ENCODE measurements around the gene GYS1. TPM values are rescaled to one million over a fixed set of nuclear protein-coding genes. Genes with fewer than 3 reads are reported as not detected.

Gene GYS1
- total RNA-seq, 4 donors from 2014 or later: 33.3 to 39.3 (median 37.3) TPM

DNA sequence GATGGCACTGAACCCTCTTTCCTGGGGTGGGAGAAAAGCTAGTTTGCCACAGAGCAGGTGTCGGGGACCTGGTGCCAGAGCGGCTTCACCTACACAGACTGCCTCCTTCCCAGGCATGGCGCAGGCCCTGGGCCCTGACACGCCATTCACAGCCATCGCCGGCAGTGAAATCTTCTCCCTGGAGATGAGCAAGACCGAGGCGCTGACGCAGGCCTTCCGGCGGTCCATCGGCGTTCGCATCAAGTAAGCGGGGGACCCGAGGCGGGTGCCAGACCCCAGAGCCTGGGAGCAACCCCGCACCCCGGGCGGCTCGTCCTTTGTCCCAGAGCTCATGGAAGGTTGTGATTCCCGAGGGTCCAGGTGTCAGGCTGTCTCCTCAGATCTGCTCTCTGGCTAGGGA, 13.8 kb upstream of the GYS1 start:
- Histone ChIP-seq H3K36me3 (peaks cover 55 to 99% (median 92%) of the 10 kb centered on the region in 4 donors), H3K4me3 (no peak overlapping the region), H3K4me1 (no peaks in the 10 kb centered on the region), H3K27me3 (no peaks in the 10 kb centered on the region), H3K27ac (replicated peaks in 1 of 4) (no peak overlapping the region), H3K9me3 (no peaks in the 10 kb centered on the region)
- 95% methylated on average over 14 of the region's 22 CpGs for WGBS
- no peak for TF ChIP-seq EP300 (IDR thresholded peaks at IDR 0.05)
- TF ChIP-seq POLR2AphosphoS5 (IDR thresholded peaks at IDR 0.05): no peak
- no peak for TF ChIP-seq POLR2A (IDR thresholded peaks at IDR 0.05; ENCODE audit: low read depth)
- TF ChIP-seq, protein P1, sequence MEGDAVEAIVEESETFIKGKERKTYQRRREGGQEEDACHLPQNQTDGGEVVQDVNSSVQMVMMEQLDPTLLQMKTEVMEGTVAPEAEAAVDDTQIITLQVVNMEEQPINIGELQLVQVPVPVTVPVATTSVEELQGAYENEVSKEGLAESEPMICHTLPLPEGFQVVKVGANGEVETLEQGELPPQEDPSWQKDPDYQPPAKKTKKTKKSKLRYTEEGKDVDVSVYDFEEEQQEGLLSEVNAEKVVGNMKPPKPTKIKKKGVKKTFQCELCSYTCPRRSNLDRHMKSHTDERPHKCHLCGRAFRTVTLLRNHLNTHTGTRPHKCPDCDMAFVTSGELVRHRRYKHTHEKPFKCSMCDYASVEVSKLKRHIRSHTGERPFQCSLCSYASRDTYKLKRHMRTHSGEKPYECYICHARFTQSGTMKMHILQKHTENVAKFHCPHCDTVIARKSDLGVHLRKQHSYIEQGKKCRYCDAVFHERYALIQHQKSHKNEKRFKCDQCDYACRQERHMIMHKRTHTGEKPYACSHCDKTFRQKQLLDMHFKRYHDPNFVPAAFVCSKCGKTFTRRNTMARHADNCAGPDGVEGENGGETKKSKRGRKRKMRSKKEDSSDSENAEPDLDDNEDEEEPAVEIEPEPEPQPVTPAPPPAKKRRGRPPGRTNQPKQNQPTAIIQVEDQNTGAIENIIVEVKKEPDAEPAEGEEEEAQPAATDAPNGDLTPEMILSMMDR (IDR thresholded peaks at IDR 0.05): no peak
- DNase-seq (ENCODE audit: extremely low spot score): no peak
- intact Hi-C loops (cut with DNase I): no loop called here

DNA sequence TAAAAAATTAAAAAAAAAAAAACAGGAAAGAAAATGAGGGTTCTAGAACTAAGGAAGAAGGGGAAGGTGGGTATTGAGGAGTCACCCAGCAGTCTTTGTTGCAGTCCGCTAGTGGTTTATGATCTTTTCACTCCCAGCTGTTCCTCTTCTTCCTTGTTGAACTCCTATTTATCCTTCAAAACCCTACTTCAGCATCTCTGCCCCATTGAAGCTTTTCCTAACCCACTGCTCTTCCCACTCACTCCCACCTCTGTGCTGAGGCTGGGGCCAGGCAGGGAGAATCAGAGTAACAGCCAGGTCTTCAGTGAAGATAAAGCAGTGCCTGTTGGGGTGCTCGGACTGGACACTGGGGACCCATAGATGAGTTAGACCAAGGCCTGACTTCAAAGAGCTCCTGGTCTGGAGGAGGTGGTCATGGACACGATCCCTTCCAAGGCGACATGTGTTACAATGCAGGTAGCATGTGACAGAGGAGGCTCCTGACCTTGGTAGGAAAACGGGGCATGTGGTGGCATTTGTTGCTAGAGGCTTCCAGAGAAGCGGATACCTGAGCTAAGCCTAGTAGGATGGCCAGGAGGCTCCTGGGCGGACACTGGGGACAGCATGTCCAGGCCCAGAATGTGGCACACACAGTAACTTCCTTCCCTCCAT, 12.0 kb upstream of the GYS1 start:
- no peaks in the 10 kb centered on the region for H3K27me3 ChIP-seq
- 92% methylated on average over 7 of the region's 7 CpGs for WGBS
- H3K4me3 ChIP-seq: no peak overlapping the region
- TF ChIP-seq POLR2A (IDR thresholded peaks at IDR 0.05; ENCODE audit: low read depth) (no peak), POLR2AphosphoS5 (IDR thresholded peaks at IDR 0.05) (no peak), EP300 (IDR thresholded peaks at IDR 0.05) (no peak)
- TF ChIP-seq, protein P1 (IDR thresholded peaks at IDR 0.05): no peak
- H3K36me3 ChIP-seq: peaks cover 44 to 92% (median 78%) of the 10 kb centered on the region in 4 donors
- intact Hi-C loops (cut with DNase I): no loop called here
- no peak overlapping the region for H3K27ac ChIP-seq (replicated peaks in 1 of 4)
- H3K4me1 ChIP-seq: no peaks in the 10 kb centered on the region
- H3K9me3 ChIP-seq: no peaks in the 10 kb centered on the region
- no peak for DNase-seq (ENCODE audit: extremely low spot score)

DNA sequence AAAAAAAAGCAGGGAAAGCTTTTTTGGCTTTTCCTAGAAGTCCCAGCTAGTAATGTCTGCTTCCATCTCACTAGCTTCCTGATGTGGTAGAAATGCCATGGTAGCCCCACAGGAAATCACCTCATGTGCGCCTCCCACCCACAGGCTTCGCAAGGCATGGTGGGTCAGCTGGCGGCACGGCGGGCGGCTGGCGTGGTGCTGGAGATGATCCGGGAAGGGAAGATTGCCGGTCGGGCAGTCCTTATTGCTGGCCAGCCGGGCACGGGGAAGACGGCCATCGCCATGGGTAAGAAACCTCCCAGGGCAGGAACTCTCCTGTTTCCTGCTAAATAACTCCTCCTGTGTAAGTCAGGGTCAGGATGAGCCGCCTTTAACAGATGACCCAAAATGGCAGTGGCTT, 11.0 kb upstream of the GYS1 start:
- no peak overlapping the region for H3K27ac ChIP-seq (replicated peaks in 1 of 4)
- H3K27me3 ChIP-seq: no peaks in the 10 kb centered on the region
- H3K4me1 ChIP-seq: peaks cover 0 to 6% (median 2%) of the 10 kb centered on the region in 4 donors
- H3K9me3 ChIP-seq: no peaks in the 10 kb centered on the region
- WGBS: 97% methylated on average over 15 of the region's 15 CpGs
- TF ChIP-seq, protein P1 (IDR thresholded peaks at IDR 0.05): no peak
- TF ChIP-seq POLR2A (IDR thresholded peaks at IDR 0.05; ENCODE audit: low read depth): no peak
- TF ChIP-seq POLR2AphosphoS5 (IDR thresholded peaks at IDR 0.05): no peak
- no peak for TF ChIP-seq EP300 (IDR thresholded peaks at IDR 0.05)
- peaks cover 35 to 83% (median 73%) of the 10 kb centered on the region in 4 donors for H3K36me3 ChIP-seq
- no peak for DNase-seq (ENCODE audit: extremely low spot score)
- no peak overlapping the region for H3K4me3 ChIP-seq
- intact Hi-C loops (cut with DNase I): no loop called here

DNA sequence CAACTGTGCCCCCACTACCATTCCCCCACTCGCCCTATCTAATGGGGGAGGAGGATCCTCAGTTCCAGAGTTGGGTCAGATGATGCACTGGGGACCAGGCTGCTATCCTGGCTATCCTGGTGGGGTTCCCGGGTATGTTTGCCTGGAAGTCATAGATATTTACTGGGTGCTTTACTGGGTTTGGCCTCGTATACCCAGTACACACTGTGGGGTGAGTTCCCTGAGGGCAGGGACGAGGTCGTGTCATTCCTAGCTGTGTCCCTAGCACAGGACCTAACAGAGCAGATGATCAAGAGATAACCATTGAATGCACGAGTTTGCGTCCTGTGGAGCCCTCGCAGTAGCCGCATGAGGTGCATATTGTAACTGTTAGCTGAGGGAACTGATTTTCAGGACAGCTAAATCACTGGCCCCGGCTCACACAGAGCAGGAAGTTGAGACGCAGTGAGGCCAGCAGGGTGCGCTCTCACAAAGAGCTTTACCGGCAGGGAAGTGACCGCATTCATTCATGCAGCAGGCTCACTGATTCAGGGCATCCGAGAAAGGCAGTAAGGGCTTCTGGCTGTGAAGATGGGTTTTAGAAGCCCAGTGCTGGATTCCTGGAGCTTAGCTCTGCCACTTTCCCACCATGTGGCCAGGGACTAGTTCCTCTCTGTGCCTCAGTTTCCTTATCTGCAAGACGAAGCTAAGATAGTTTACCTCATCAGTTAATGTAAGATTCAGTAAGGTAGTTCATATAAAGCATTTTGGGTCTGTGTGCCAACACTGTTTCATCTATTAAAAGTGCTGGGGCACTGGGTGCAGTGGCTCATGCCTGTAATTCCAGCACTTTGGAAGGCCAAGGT, 6.6 kb upstream of the GYS1 start:
- TF ChIP-seq, protein P1 (IDR thresholded peaks at IDR 0.05): peak; percentile 34 to 62 (median 38)
- TF ChIP-seq POLR2A (IDR thresholded peaks at IDR 0.05; ENCODE audit: low read depth): no peak
- no peak for TF ChIP-seq EP300 (IDR thresholded peaks at IDR 0.05)
- TF ChIP-seq POLR2AphosphoS5 (IDR thresholded peaks at IDR 0.05): no peak
- Histone ChIP-seq H3K4me3 (no peak overlapping the region), H3K4me1 (peaks cover 3 to 15% (median 11%) of the 10 kb centered on the region in 4 donors), H3K27ac (replicated peaks in 1 of 4) (no peak overlapping the region), H3K9me3 (no peaks in the 10 kb centered on the region), H3K36me3 (peaks cover 15 to 40% (median 33%) of the 10 kb centered on the region in 4 donors), H3K27me3 (no peaks in the 10 kb centered on the region)
- intact Hi-C loops (cut with DNase I): no loop called here
- DNase-seq (ENCODE audit: extremely low spot score): no peak
- WGBS: 65% methylated on average over 10 of the region's 16 CpGs
